Heart left ventricle (tissue), 13 donors: ENCODE measurements around the gene GPR135.

ENCODE experiments used
- CTCF ChIP-seq, 12 donors: fragments of 200-600 bp; sonication (generic) in 4 of 12; IDR thresholded peaks; one replicate each; pipeline versions ENCODE4 v1.5.0 to v1.8.0; 2018 to 2022; ENCODE audit warnings: antibody characterized with exemption in 12 of 12, mild to moderate bottlenecking in 5 of 12
- POLR2A ChIP-seq, 2 donors: fragments of 450-650 bp; IDR thresholded peaks; one replicate each; pipeline ENCODE4 v1.6.1; 2017; ENCODE audit warnings: antibody characterized with exemption in 2 of 2, mild to moderate bottlenecking in 2 of 2, moderate library complexity in 2 of 2
- donor health status: ischemic (EF 13 %, LVEDD 7.1; RV severe dilation, severe dysfunction).
- donor health status: DM: no; HTN: yes; CAD: no.
- donor health status: DM: no; HTN: no; CAD: no.
- donor health status: ischemic (EF 25% LVEDD 6.9; RV normal size, moderate dysfunction).
- donor health status: ischemic (EF 25% LVEDD 5.7; RV mildly dilated, moderate dysfunction).
- donor health status: ischemic (EF 35%, LVEDD 5.7; RV mildly dilated, moderate dysfunction).
- donor health status: nonischemic (EF 11% LVEDD 7.7; RV severe dilation, severe dysfunction).
- donor health status: DM: yes; HTN: yes; CAD: no.
- donor health status: PGD.
- donor health status: ischemic (EF 29% LVEDD 5.4; RV normal size, mild dysfunction).
- donor health status: nonischemic (EF 23%, LVEDD 6.1; RV moderate dilation, normal function).

DNA sequence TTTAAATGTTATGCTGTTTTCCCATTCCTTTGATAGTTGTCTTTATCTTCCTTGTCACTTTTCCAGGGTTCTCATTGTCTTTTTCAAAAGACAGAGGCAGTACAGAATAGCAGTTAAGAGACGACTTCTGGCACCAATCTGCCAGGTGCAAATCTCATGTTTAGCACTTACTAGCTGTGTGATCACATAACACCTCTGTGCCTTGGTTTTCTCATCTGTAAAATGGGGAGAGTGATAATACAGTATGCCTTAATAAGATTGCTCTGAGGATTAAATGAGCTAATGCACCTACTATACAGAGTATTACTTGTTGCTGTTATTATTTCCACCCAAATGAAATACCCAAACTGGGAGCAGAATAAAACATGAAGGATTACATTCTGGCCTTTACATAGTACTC lies 4.8 kb downstream of the GPR135 start:
- TF ChIP-seq CTCF (IDR thresholded peaks at IDR 0.05) = no peak
- TF ChIP-seq POLR2A (IDR thresholded peaks at IDR 0.05) = no peak
